ENCODE data around the gene RAI2.

- TF ChIP-seq, protein P1, sequence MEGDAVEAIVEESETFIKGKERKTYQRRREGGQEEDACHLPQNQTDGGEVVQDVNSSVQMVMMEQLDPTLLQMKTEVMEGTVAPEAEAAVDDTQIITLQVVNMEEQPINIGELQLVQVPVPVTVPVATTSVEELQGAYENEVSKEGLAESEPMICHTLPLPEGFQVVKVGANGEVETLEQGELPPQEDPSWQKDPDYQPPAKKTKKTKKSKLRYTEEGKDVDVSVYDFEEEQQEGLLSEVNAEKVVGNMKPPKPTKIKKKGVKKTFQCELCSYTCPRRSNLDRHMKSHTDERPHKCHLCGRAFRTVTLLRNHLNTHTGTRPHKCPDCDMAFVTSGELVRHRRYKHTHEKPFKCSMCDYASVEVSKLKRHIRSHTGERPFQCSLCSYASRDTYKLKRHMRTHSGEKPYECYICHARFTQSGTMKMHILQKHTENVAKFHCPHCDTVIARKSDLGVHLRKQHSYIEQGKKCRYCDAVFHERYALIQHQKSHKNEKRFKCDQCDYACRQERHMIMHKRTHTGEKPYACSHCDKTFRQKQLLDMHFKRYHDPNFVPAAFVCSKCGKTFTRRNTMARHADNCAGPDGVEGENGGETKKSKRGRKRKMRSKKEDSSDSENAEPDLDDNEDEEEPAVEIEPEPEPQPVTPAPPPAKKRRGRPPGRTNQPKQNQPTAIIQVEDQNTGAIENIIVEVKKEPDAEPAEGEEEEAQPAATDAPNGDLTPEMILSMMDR (IDR thresholded peaks at IDR 0.05) = no peak
- no peak for TF ChIP-seq POLR2A (IDR thresholded peaks at IDR 0.05; ENCODE audit: low read depth)
- no peak for TF ChIP-seq EP300 (IDR thresholded peaks at IDR 0.05)
- TF ChIP-seq POLR2AphosphoS5 (IDR thresholded peaks at IDR 0.05) = no peak
Observed at GRCh38 chrX:17768997-17769396, 92.1 kb downstream of the RAI2 start.
